B cell (primary cell): ENCODE results near the gene HMCN1.

ENCODE experiments used
- EZH2 ChIP-seq: IDR thresholded peaks from 2 replicates; pipeline ENCODE4 v1.6.1; 2012; ENCODE audit warnings: borderline replicate concordance, low read depth, mild to moderate bottlenecking, moderate library complexity, low read length; ENCODE audit not compliant: insufficient read depth, poor library complexity, severe bottlenecking
- TF ChIP-seq, protein P1 (sequence below): fragments of 200-600 bp; IDR thresholded peaks from one replicate; pipeline ENCODE4 v1.8.0; 2022; ENCODE audit warnings: antibody characterized with exemption, mild to moderate bottlenecking

DNA sequence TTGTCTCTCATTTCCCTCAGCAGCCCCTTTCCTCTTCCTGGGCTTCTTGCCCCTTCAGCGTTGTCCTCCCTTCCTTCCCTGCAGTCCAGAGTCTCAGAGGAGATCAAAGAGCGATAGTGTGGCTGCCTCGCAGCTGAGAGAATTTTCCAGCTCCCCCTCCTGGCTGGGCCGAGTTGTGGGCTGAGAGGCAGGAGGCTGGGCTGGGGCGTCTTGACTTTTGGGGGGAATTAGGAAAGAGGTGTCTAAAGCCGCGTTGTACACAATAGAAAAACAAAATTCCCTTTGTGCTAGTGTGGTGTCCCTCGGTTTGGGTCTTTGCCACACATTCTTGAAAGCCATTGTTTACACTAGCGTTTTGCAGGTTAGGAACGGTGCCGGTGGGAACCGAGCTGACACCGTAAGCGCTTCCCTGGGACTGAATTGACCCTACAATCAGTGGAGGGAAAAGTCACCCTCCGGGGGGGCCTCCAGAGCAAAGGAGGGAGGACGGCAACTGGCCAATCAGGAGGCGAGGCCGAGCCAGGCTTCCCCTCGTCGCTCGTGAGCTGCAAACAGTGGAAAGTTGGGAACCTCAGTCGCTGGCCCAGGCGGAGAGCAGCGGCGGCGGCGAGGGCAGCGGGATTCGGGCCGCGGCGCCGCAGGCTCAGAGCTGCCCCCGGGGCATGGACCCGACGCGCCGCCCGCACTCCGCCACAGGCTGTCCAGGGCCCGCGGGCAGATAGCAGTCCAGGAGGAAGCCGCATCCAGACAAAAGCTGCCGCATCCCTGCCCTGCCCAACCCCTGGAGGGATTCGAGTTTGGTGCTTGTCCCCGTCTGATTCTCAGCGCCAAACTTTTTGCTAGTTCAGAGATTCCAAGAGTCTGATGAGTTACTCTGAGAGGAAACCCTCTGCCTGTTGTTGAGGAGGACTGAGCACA, at the start of gene HMCN1:
- TF ChIP-seq, protein P1, sequence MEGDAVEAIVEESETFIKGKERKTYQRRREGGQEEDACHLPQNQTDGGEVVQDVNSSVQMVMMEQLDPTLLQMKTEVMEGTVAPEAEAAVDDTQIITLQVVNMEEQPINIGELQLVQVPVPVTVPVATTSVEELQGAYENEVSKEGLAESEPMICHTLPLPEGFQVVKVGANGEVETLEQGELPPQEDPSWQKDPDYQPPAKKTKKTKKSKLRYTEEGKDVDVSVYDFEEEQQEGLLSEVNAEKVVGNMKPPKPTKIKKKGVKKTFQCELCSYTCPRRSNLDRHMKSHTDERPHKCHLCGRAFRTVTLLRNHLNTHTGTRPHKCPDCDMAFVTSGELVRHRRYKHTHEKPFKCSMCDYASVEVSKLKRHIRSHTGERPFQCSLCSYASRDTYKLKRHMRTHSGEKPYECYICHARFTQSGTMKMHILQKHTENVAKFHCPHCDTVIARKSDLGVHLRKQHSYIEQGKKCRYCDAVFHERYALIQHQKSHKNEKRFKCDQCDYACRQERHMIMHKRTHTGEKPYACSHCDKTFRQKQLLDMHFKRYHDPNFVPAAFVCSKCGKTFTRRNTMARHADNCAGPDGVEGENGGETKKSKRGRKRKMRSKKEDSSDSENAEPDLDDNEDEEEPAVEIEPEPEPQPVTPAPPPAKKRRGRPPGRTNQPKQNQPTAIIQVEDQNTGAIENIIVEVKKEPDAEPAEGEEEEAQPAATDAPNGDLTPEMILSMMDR: no peak
- TF ChIP-seq EZH2: no peak
